CD4-positive, alpha-beta T cell treated with Interleukin-6 for 4 hours (primary cell): ENCODE measurements around the gene CD38.
"Not testable (repeated sequence)": the region's sequence is repeated elsewhere in the genome, so short reads cannot be mapped to it uniquely, and the experiment has no call there.

Experiments used
- DNase-seq: peaks from one replicate; pipeline ENCODE4 v3.0.0-alpha.2; 2020; ENCODE audit warnings: mixed read lengths

The CD38 gene

GRCh38 chr4:15802497-15802896 is 24.4 kb downstream of the CD38 start:
- not testable (repeated sequence) for DNase-seq

GRCh38 chr4:15805583-15806517 is 27.7 kb downstream of the CD38 start:
- DNase-seq = peak; percentile 48

- no peak for DNase-seq
Observed at GRCh38 chr4:15809058-15809457, 30.9 kb downstream of the CD38 start.

GRCh38 chr4:15809466-15809865 is 31.3 kb downstream of the CD38 start:
- DNase-seq = no peak

- no peak for DNase-seq
Observed at GRCh38 chr4:15811703-15812337, 33.7 kb downstream of the CD38 start.

DNA sequence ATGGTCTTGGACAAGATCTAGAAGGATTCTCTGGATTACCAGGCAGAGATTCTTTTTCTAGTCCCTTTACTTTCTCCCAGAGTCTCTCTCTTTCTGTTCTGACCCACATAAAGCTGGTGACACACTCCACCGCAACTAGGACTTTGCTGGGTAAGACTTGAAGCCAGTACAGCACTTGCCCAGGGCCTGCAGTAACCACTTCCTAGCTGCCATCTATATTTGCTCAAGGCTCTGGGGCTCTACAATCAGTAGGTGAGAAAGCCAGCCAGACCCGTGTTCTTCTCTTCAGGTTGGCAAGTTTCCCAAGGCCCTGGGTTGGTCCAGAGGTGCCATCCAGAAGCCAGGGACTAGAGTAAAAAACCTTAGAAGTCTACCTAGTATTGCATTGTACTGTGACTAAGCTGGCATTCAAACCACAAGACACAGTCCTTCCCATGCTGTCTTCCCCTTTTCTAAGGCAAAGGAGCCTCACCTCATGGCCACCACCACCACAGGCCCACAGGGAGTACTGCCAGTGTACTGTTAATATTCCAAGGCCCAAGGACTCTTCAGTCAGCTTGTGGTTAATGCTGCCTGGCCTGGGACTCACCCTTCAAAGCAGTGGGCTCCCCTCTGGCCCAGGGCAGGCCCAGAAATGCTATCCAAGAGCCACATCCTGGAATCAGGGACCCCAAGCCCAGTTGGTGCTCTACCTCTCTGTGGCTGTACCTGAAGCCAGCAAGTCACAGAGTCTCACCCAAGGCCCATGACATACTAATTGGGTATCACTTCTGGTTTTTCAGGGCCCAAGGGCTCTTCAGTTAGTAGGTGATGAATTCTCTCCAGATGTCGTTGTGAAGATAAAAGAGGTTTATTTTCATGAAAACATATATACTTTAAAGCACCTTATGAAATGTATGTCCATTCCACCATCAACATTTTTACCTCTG is 54.7 kb downstream of the CD38 start:
- DNase-seq = no peak

GRCh38 chr4:15833801-15834200 is 55.7 kb downstream of the CD38 start:
- no peak for DNase-seq

DNA sequence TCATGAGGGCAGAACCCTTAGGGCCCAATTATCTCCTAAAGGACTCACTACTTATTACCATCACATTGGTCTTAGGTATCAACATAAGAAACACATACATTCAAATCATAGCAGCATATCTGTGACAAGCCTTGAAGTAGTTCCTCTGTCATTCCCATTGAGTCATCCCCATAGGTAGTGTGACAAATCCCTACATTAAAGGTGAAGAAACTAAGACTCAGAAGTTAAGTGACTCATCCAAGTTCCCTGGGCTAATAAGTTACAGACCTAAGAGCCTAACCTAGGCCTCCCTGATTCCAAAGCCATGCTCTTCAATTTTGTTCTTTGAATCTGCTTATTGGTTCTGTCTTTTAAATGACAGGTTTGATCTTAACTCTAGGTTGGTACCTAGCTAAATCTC is 58.2 kb downstream of the CD38 start:
- no peak for DNase-seq

DNA sequence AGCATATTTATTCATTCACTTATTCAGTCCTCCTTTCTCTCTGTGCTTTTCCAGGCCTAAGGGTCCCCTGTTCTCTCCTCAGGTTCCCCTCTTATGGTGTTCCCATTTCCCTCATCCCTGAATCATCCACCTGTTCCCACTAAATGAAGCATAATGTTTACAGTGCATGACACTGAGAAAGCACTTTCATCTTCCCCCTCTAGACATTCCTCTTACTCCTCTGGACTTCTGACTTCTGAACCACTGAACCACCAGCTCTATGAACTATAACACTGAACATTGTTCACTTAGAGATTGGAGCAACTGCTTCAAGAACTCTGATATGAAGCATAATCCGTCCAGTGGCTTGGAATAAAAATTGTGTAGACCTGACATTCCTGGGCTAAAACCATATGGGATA is 59.5 kb downstream of the CD38 start:
- DNase-seq = no peak

DNA sequence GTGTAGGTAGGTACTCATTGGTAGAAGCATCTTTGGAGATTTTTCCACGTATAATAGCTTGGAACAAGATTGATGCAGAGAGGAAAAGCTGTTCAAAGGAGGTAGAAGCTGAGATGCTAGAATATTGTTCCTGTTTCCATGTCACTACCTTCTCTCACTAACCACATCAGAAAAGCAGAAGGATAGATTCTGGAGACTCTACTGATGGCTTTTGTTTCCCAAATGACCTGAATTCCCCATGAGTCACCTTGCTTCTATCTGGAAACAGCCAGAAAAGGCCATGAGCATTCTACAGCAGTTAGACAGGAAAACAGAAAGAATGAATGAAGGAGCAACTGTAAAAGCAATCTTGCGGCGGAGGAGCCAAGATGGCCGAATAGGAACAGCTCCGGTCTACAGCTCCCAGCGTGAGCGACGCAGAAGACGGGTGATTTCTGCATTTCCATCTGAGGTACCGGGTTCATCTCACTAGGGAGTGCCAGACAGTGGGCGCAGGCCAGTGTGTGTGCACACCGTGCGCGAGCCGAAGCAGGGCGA is 63.1 kb downstream of the CD38 start:
- not testable (repeated sequence) for DNase-seq

GRCh38 chr4:15847746-15848145 is 69.6 kb downstream of the CD38 start:
- no peak for DNase-seq

- no peak for DNase-seq
Observed at GRCh38 chr4:15848191-15848842, 70.2 kb downstream of the CD38 start.

DNA sequence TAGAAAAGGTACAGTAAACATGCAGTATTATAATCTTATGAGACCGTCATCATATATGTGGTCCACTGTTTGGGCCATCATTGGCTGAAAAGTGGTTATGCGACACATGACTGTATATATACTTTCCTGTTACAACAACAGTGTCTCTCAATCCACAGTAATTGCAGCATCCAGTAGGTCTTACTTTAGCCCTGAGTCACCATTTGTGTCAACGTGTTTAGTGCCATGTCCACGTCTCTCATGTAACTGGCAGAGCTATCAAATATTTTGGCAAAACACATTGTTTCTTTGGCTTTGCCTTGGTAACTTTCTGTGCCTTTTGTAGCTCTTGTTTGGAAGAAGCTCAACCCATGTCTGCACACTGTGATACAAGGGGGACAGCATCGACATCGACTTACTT is 73.8 kb downstream of the CD38 start:
- DNase-seq = no peak

DNA sequence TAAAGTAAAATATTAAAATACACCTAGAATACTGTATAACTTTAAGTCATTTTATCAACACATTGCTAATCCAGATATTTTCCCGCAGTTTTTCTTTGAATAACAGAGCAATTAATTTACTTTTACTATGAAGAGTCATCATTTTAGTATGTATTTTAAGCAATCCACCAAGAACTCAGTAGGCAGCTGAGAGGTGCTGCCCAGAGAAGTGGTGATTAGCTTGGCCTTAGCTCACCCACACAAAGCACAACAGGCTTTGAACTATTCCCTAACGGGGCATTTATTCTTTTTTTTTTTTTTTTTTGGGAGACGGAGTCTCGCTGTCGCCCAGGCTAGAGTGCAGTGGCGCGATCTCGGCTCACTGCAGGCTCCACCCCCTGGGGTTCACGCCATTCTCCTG is 74.4 kb downstream of the CD38 start:
- DNase-seq = no peak

DNA sequence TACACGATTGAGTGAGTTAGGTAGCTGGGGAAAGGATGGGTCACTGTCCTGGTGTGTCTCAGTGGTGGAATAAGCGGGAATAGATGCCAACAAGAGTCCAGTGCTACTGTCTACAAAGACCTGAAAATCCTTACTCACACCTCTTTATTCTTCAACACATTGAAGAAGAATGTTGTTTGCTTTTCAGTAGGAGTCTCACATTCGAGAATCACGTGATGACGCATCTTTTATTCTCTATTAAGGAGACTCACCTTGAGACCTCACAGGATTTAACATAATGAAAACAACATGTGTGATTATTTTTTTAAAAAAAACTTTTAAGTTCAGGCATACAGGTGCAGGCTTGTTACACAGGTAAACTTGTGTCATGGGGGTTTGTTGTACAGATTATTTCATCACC is 75.2 kb downstream of the CD38 start:
- no peak for DNase-seq

DNA sequence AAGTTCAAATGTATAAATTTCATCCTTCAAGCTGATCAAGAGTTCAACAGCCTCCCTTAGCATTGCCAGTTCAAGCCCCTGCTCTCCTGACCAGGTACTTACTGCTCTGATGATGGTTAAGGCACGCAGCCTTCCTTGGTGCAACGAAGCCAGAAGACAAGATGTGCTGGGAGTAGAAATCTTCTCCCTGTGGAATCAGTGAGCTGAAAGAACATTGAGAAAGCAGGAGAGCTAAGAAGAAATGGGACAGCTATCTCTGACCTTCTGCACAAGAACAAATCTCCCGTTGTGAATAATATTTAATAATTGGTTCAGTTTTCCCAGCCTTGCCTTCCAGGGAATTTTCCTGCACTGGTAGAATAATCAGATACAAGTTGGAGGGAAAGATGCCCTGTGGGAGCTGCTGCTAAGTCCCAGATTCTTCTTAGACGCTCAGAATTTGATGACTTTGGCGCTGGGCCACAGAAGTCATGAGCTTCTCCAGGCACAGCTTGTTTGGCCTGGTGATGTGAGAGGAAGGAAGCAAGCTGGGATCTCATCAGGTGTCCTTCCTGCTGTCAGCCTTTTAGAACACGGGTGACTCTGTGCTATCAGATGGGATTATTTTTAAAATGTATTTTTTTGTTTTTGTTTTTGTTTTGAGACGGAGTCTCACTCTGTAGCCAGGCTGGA is 77.8 kb downstream of the CD38 start:
- no peak for DNase-seq

DNA sequence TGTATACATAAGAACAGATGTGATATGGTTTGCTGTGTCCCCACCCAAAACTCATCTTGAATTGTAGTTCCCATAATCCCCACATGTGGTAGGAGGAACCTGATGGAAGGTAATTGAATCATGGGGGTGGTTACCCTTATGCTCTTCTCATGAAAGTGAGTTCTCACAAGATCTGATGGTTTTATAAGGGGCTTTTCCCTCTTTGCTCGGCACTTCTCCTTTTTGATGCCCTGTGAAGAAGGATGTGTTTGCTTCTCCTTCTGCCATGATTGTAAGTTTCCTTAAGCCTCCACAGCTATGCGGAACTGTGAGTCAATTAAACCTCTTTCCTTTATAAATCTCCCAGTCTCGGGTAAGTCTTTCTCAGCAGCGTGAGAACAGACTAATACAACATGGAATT is 83.1 kb downstream of the CD38 start:
- not testable (repeated sequence) for DNase-seq

DNA sequence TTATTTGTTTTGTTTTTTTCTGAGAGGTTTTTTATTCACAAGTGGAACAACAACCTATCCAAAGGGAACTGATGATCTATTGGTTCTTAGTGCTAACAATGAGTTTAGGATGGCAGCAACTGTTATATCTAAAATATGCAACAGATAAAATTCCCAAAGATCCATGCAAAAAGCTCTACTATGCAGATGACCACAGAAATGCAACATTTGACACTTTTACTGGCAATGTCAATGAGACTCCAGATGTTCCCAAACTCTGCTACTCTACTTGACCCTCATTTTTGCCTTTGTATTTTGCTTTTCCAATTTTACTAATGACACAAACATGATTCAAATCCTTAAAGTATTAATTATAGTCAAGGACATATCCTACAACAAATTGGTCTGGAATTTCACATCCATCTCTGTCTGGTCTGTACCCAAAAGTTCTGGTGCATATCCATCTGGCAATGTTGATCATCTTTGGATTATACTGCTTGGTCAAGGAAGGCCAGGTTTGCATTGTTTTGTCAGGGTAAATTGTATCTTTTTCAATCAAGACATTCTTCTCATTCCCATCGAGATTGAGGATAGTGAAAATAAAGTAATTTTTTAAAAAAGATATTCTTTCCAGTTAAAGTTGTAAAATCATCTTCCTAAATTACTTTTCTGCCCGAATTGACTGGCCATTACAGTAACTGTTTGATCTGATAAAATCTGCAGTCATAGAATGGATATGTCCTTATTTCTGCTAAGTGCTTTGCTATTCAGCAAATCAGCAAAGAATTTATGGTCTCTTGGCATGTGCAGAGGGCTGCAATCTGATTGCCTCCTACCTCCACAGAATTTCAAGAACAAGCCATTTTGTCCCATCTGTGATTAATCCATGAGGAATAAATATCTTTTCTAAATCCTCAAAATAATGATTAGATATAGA is 86.8 kb downstream of the CD38 start:
- DNase-seq = no peak

- no peak for DNase-seq
Observed at GRCh38 chr4:15868111-15868510, 90.0 kb downstream of the CD38 start.

- no peak for DNase-seq
Observed at GRCh38 chr4:15868826-15869413, 90.8 kb downstream of the CD38 start.
